NT2/D1 (cell line): ENCODE results near the gene C3orf49.

ENCODE experiments used
- DNase-seq: peaks from one replicate; pipeline ENCODE4 v3.0.0-alpha.2; 2011; ENCODE audit warnings: low read depth, low spot score
- H3K27me3 ChIP-seq: 2 replicates; pipeline ENCODE4 v1.6.0; 2011; ENCODE audit warnings: mild to moderate bottlenecking; ENCODE audit not compliant: insufficient read length, insufficient read depth
- H3K36me3 ChIP-seq: 2 replicates; pipeline ENCODE4 v1.6.1; 2011; ENCODE audit warnings: mild to moderate bottlenecking, low read length, mixed read lengths; ENCODE audit not compliant: insufficient read depth, insufficient read length
- H3K4me1 ChIP-seq: 2 replicates; pipeline ENCODE4 v1.5.1; 2011; ENCODE audit not compliant: insufficient read depth, insufficient read length
- H3K4me3 ChIP-seq: 2 replicates; pipeline ENCODE4 v1.5.1; 2011; ENCODE audit warnings: low read depth; ENCODE audit not compliant: insufficient read length
- H3K9ac ChIP-seq: 2 replicates; pipeline ENCODE4 v1.6.0; 2011; ENCODE audit warnings: low read depth; ENCODE audit not compliant: insufficient read length
- H3K9me3 ChIP-seq: 2 replicates; pipeline ENCODE4 v1.5.1; 2011; ENCODE audit warnings: mild to moderate bottlenecking, low read length; ENCODE audit not compliant: insufficient read depth
- SUZ12 ChIP-seq: IDR thresholded peaks from 2 replicates; pipeline ENCODE4 v1.6.1; 2011; ENCODE audit not compliant: insufficient read length, insufficient read depth; ENCODE audit errors: extremely low read depth
- YY1 ChIP-seq: IDR thresholded peaks from 2 replicates; pipeline ENCODE4 v1.6.1; 2011; ENCODE audit not compliant: insufficient read length, insufficient read depth
- ZNF274 ChIP-seq: IDR thresholded peaks from 2 replicates; pipeline ENCODE4 v1.6.1; 2011; ENCODE audit warnings: mild to moderate bottlenecking, low read depth, low read length

Gene C3orf49

GRCh38 chr3:63849175-63849574 is 30.1 kb downstream of the C3orf49 start:
- H3K9me3 ChIP-seq = no peaks in the 10 kb centered on the region
- no peak overlapping the region for H3K9ac ChIP-seq
- no peaks in the 10 kb centered on the region for H3K27me3 ChIP-seq
- DNase-seq = no peak
- H3K4me3 ChIP-seq = no peak overlapping the region
- TF ChIP-seq YY1 (no peak), SUZ12 (no peak), ZNF274 (no peak)
- peaks cover 22% of the 10 kb centered on the region for H3K36me3 ChIP-seq
- H3K4me1 ChIP-seq = no peaks in the 10 kb centered on the region

GRCh38 chr3:63851287-63851686 is 32.2 kb downstream of the C3orf49 start:
- H3K4me3 ChIP-seq = no peak overlapping the region
- no peaks in the 10 kb centered on the region for H3K27me3 ChIP-seq
- H3K4me1 ChIP-seq = no peaks in the 10 kb centered on the region
- H3K9me3 ChIP-seq = no peaks in the 10 kb centered on the region
- H3K36me3 ChIP-seq = peaks cover 17% of the 10 kb centered on the region
- no peak for DNase-seq
- H3K9ac ChIP-seq = no peak overlapping the region
- no peak for TF ChIP-seq ZNF274
- TF ChIP-seq YY1 = no peak
- TF ChIP-seq SUZ12 = no peak

GRCh38 chr3:63853106-63853505 is 34.0 kb downstream of the C3orf49 start:
- no peak for TF ChIP-seq ZNF274
- H3K9me3 ChIP-seq = no peaks in the 10 kb centered on the region
- no peaks in the 10 kb centered on the region for H3K27me3 ChIP-seq
- peaks cover 17% of the 10 kb centered on the region for H3K36me3 ChIP-seq
- no peak overlapping the region for H3K4me3 ChIP-seq
- H3K9ac ChIP-seq = no peak overlapping the region
- DNase-seq = no peak
- no peaks in the 10 kb centered on the region for H3K4me1 ChIP-seq

GRCh38 chr3:63855333-63855940 is 36.3 kb downstream of the C3orf49 start:
- H3K4me1 ChIP-seq = no peaks in the 10 kb centered on the region
- no peaks in the 10 kb centered on the region for H3K9me3 ChIP-seq
- no peak overlapping the region for H3K9ac ChIP-seq
- H3K36me3 ChIP-seq = peaks cover 14% of the 10 kb centered on the region
- no peak overlapping the region for H3K4me3 ChIP-seq
- no peak for DNase-seq
- no peaks in the 10 kb centered on the region for H3K27me3 ChIP-seq
- TF ChIP-seq SUZ12 (no peak), ZNF274 (no peak), YY1 (no peak)

GRCh38 chr3:63857311-63857710 is 38.2 kb downstream of the C3orf49 start:
- H3K4me1 ChIP-seq = peaks cover 3% of the 10 kb centered on the region
- TF ChIP-seq SUZ12 (no peak), ZNF274 (no peak), YY1 (no peak)
- DNase-seq = no peak
- no peak overlapping the region for H3K9ac ChIP-seq
- H3K9me3 ChIP-seq = no peaks in the 10 kb centered on the region
- H3K27me3 ChIP-seq = no peaks in the 10 kb centered on the region
- no peak overlapping the region for H3K4me3 ChIP-seq
- peaks cover 5% of the 10 kb centered on the region for H3K36me3 ChIP-seq

GRCh38 chr3:63860776-63861175 is 41.7 kb downstream of the C3orf49 start:
- peaks cover 3% of the 10 kb centered on the region for H3K4me1 ChIP-seq
- H3K4me3 ChIP-seq = no peak overlapping the region
- H3K36me3 ChIP-seq = no peaks in the 10 kb centered on the region
- no peaks in the 10 kb centered on the region for H3K9me3 ChIP-seq
- no peak for DNase-seq
- no peak for TF ChIP-seq SUZ12
- no peak for TF ChIP-seq YY1
- TF ChIP-seq ZNF274 = no peak
- no peak overlapping the region for H3K9ac ChIP-seq
- H3K27me3 ChIP-seq = no peaks in the 10 kb centered on the region

GRCh38 chr3:63861306-63861705 is 42.2 kb downstream of the C3orf49 start:
- TF ChIP-seq ZNF274 = no peak
- no peak for TF ChIP-seq YY1
- TF ChIP-seq SUZ12 = no peak
- DNase-seq = no peak
- H3K9ac ChIP-seq = no peak overlapping the region
- H3K27me3 ChIP-seq = no peaks in the 10 kb centered on the region
- H3K4me1 ChIP-seq = peaks cover 3% of the 10 kb centered on the region
- no peak overlapping the region for H3K4me3 ChIP-seq
- no peaks in the 10 kb centered on the region for H3K9me3 ChIP-seq
- H3K36me3 ChIP-seq = peaks cover 3% of the 10 kb centered on the region

GRCh38 chr3:63862804-63863149 is 43.7 kb downstream of the C3orf49 start:
- Histone ChIP-seq H3K4me1 (peaks cover 3% of the 10 kb centered on the region), H3K4me3 (peak overlapping the region; percentile 88), H3K27me3 (no peaks in the 10 kb centered on the region), H3K9me3 (no peaks in the 10 kb centered on the region), H3K36me3 (peaks cover 14% of the 10 kb centered on the region), H3K9ac (peak overlapping the region; percentile 91)
- DNase-seq = no peak
- no peak for TF ChIP-seq SUZ12
- no peak for TF ChIP-seq ZNF274
- TF ChIP-seq YY1 = no peak
